ENCODE measurements around the gene UBE2D1.

- TF ChIP-seq CTCF (IDR thresholded peaks at IDR 0.05): no peak
- no peak for TF ChIP-seq POLR2AphosphoS5 (IDR thresholded peaks at IDR 0.05)
- TF ChIP-seq EP300 (IDR thresholded peaks at IDR 0.05; ENCODE audit: low read depth): no peak
- TF ChIP-seq POLR2A (IDR thresholded peaks at IDR 0.05): no peak
These were observed 12.0 kb upstream of the UBE2D1 start for GRCh38 chr10:58322835-58323209.

All from transverse colon (tissue), 4 donors.